GM19099 (cell line): ENCODE measurements around the gene ZNF580.
A peak's percentile ranks its signal among the peaks of the same experiment; 100 is the strongest.

Source experiments
- POLR2A ChIP-seq: IDR thresholded peaks from 3 replicates; pipeline ENCODE4 v1.6.1; 2011; ENCODE audit warnings: low read depth; ENCODE audit not compliant: insufficient read length; ENCODE audit errors: extremely low read depth

The ZNF580 gene

DNA sequence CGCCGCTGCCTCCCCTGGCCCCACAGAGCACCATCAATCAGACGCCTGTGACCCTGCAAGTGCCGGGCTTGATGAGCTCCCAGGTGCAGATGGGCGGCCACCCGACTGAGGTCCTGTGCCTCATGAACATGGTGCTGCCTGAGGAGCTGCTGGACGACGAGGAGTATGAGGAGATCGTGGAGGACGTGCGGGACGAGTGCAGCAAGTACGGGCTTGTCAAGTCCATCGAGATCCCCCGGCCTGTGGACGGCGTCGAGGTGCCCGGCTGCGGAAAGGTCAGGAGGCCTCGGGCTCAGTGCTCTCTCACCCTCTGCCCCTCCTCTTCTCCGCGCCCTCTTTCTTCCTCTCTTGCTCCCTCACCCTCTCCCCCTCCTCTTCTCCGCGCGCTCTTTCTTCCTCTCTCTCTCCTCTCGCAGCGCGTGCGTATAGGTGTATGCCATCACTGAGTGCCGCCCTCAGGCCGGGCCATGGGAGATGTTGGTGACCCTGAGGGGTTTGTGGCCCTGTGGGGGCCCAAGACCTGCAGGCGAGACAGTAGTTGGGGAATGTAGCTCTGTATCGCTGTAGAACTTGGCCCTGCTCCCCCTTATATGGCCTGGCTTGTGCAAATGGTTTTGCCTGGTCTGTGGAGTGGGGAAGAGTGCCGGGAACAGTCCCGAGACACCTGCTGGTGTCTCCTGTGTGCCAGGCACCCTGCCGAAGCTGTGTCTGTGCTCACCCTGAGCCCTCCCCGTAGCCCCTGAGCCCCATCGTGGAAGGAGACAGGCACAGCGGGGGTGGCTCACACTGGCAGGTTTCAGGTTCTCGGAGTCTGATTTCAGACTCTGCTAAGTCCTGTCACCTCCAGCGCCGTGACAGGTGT lies 28.8 kb downstream of the ZNF580 start:
- no peak for TF ChIP-seq POLR2A

DNA sequence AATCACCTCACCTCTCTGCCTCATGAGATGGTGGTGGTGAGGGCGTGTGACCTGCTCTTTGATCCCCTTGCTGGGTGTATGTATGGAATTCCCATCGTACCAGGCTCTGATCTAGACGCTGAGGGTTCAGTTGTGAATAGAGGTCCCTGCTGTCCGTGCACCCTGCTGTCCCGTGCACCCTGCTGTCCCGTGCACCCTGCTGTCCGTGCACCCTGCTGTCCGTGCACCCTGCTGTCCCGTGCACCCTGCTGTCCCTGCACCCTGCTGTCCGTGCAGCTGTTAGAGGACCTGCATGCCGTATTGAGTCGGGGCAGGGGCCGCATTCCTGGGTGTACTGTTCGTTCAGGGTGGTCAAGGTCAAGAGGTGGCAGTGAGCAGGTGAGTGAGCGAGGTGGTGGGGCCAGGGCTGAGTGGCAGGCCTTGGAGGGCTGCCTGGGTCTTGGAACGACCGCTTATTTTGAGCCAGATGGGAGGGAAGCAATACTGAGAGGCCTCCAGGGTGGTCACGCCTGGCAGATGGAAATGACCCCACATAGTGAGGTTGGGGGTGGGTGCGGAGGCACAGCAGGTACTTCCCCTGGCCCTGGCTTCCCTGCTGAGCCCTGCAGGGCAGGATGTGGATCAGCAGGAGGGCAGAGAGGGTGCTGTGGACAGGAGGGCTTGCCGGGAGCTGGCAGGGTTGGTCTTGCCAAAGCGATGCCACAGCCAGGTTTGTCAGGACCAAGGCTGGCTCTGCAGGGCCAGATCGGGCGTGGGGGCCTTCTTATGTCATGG lies 29.7 kb downstream of the ZNF580 start:
- no peak for TF ChIP-seq POLR2A

DNA sequence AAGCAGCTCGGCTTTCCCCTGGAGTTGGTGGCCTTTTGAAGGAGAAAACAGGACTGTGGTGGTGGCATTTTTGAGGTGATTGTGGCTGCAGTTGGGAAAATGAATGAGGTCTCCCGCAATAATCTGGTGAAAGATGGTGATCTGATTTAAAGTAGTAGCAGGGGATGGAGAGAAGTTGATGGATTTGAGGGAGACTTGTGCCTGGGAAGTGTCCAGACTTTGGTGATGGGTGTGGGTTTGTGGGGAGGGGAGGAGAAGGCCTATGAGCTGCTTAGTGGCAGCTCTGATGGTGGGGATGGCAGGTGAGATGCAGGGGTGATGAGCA lies 30.2 kb downstream of the ZNF580 start:
- no peak for TF ChIP-seq POLR2A

DNA sequence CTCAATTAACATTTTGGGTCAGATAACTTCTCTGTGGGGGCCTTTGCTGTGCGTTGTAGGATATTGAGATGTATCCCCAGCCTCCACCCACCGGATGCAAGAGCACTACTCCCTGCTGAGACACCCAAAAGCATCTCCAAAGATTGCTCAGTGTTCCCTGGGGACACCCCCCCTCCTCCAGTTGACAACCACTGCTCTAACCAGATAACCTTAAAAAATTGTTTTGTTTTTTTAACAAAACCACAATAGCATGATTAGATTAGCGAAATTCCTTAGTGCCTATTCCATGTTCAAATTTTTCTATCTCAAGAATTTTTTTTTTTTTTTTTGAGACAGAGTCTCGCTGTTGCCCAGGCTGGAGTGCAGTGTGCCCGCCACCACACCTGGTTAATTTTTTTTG lies 31.6 kb downstream of the ZNF580 start:
- TF ChIP-seq POLR2A: no peak

DNA sequence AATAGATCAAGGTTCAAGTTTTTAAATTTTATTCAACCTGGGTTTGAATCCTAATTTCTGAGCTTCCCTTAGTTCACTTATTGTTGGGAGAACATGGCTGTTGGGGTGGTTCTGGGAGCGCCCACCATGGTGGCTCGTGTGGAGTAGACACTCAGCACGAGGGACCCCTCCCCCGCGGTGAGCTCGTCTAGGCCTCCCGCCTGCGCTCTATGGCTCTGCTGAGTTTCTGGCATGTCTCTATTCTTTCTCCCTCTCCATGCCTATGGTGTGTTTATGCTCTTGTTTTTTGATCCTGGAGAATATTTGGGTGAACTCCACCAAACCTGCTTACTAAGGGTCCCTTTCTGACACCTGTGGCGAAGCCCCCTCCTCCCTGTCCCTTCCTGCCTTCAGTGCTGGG lies 32.7 kb downstream of the ZNF580 start:
- no peak for TF ChIP-seq POLR2A

DNA sequence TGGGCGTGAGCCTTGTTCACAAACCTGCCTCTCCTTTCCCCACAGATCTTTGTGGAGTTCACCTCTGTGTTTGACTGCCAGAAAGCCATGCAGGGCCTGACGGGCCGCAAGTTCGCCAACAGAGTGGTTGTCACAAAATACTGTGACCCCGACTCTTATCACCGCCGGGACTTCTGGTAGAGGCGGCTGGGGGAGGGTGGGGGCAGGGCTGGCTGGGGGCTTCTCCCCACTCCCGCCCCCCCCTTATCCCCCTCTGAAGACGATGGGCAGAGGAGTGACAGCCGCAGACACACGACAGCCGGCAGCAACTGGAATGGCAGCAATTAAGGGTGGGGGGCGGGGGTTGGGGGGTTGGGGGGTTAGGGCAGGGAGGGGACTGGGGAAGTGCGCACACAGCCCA lies 33.1 kb downstream of the ZNF580 start:
- no peak for TF ChIP-seq POLR2A

DNA sequence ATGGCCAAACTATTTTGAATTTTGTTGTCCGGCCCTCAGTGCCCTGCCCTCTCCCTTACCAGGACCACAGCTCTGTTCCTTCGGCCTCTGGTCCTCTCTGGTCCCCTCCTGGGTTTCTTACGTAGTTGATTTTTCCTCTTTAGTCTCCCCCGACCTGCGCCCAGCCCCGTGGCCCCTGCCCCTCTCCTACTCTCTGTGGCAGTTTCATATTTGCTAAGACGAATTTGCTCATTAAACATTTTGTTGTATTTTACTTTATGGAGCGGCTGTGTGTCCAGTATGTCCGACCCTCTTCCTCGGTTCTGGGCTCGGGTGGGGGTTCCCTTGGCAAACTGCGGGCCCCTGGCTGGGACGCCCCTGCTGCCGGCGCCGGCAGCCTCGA lies 33.6 kb downstream of the ZNF580 start:
- TF ChIP-seq POLR2A: no peak

DNA sequence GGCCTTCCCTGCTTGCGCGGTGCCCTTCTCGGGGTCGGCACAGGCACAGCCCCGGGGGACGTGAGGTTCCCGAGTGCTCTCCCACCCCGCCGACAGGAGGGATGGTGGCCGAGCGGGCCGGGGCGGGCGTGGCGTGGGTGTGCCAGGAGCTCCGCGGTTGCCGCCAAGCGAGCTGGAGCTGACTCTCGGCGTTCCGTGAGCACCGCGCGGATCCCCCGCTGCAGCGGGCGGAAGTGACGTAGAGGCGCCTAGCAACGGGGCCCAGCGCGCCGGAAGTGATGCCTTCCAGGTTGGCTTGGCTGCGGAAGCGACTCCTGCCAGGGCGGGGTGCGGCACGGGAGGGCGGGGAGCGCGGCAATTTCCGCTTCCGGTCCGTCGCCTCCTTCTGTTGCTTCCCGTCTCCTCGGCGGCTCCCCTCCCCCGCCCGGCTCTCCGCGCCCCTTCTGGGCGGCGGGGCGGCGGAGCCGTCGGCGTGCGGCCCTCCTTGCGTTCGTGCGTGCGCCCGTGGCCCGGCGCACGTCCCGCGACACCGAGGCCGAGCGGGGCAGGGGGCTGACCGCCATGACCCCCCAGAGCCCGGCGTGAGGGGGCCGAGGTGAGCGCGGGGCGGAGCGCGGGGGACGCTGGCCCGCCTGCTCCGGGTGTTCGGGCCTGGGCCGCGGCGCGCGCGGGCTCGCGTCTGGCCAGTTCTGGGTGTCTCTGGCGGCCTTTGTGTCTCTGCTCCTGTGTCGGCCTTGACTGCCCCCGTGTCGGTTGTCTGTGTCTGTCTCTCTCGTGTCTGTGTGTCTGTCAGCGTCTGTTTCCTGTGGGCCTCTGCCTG lies 34.2 kb downstream of the ZNF580 start, which contains the start of gene EPN1:
Gene EPN1, plus strand, starts transcription at position 386 of the 820 bp plus-strand sequence. CDS start 3,402 bp downstream, outside the sequence.
- TF ChIP-seq POLR2A: peak; percentile 63

DNA sequence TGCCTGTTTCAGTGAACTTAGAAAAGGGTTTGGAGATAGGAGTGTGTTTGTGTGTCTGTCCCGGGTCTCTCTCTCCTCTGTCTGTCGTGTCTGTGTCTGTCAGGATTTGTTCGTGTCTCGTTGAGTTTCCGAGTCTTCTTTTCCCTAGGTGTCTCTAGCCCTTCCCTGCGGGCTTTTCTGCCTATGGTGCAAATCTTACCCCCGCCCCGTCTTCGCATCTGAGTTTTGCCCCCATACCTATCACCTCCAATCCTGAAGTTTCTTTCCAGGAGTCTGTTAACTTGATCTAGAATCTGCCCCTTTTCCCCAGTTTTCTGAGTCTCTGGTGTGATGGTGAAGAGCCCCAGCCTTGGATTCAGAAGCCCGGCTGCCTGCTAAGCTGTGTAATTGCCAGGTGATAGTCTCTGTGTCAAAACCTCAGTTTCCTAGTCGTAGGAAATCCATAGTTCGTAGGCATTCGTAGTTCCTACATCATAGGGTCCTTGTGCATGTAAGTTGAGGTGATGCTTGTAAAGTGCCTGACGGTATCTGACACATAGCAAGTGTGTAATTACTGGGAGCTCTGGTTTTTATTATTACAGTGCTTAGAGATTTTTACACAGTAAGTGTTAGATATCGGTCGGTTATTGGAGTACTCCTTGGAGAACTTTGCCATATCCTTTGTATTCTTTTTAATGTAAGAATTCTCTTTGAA lies 35.0 kb downstream of the ZNF580 start:
- no peak for TF ChIP-seq POLR2A

DNA sequence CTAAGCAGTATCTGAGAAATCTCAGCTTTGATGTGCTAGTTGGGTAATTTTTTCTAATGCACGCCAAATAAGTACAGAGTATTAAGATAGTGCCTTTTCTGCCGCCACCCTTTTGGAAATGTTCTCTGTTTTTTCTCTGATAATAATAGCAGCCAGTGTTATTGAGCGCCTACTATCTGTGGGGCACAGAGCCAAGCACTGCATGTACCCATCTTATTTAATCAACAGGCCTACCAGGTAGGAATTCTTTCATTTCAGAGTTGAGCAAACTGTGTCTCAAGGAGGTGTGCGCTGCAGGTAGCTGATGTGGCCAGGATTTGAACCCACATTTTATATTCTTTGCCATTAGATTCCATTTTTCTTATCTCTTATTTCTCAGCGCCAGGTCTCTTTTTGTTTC lies 35.6 kb downstream of the ZNF580 start:
- no peak for TF ChIP-seq POLR2A

DNA sequence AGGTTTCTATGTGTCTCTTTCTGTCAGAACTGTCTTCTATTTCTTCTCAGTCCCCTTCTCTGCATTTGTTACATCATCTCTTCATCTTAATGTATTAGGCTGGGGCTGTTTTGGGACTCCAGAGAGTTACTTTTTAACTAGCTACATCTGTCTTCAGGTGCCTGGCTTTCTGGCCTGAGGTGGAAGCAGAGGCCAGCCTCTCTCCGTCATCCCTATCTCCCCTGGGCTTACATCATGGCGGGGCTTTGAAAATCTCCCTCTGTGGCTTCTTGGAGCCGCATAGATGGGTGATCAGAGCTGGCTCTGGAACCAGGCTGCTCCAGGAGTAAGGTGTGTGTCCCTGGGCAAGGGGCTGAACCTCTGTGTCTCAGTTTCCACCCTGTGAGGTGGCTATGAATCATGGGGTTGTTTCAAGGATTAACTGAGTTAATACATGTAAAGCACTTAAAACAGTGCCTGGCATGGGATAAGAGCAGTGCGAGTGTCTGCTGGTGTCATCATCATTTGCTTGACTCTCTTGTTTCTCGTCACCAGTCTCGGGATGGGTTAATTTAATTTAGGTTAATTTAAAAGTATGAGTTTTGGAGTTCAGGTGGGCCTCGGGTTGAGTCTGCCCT lies 36.2 kb downstream of the ZNF580 start:
- peak; percentile 35 for TF ChIP-seq POLR2A

DNA sequence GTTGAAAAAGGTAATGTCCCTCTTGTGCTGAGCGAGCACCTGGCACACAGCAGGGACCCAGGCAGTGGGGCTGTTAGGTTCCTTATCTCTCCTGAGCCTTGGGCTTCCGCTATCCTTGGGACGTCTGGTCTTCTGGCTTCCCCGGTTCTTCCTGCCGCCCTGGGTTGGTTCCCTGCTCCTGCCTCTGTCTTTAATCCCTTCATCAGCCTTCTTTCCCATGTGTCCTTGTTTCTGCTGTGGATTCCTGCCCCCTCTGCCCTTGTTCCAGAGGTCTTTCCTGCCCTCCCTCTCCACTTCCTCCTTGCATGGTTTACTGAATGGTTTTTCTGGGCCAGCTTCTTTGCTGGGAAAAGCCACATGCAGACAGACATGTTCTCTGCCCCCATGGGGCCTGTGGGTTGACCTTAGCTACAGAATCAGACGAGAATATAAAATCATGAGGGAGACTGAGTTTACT lies 36.8 kb downstream of the ZNF580 start:
- TF ChIP-seq POLR2A: no peak

DNA sequence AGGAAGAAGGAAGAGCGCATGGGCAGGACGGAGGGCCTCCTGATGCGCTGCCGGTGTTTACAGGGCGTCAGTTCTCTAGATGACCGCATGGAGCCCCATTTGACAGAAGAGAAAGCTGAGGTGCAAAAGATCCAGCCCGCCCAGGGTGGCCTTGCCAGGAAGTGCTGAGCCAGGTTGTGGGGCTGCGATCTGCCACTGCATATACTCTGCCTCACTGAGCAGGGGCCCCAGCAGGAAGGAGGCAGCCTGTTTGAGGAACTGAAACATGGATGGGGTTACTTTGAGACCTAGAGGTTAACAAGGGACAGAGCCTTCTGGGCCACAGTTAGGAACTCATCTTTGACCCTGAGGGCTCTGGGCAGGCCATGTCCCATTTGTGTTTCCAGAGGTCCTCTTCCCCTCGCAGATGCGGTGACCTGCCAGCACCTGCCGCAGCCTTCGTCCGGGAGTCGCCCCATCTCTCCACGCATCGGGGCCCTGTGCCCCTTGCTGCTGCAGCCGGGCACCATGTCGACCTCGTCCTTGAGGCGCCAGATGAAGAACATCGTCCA lies 37.4 kb downstream of the ZNF580 start:
- TF ChIP-seq POLR2A: peak; percentile 52
